HG03469 (cell line): Measurements from ENCODE around the gene ATP5F1A.

Experiments used
- ATAC-seq: cut with Tn5 transposase; IDR thresholded peaks from one replicate; pipeline ENCODE4 v1.9.1; 2021; ENCODE audit warnings: mild to moderate bottlenecking, moderate library complexity, moderate number of reproducible peaks; ENCODE audit not compliant: unreplicated experiment

Gene ATP5F1A

DNA sequence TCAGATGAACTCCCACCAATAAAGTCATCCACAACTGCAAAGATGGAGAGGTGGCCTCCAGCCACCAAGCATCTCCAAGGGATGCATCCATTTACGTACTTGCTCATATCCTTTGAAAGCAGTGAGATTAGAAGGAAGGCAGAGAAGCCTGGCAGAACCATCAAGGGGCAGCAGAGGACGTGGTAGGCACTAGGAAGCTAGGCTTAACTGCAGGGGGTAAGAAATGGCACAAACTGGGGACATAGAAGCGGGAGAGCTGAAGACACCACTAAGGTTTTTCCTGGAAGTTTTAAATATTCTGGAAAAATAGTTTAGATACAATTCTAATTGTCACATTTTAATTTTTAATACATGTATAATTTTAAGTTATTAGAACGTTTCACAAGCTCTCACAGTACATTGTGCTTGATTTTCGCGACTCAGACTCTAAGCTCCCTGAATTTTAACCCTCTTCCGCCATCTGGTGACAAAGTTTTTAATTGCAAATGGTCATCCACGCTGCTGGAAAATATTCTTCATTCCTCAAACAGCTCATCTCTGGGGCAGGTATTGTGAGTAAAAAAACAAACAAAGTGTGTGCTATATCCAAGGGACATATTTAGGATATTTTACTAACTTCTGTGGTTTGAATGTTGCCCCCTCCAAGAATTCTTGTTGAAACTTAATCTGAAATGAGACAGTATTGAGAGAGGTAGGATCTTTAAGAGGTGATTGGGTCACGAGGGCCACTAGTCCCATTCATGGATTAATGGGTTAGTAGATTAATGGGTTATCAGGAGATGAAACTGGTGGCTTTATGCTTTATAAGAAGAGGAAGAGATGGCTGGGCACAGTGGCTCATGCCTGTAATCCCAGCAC is 24.4 kb downstream of the ATP5F1A start:
- ATAC-seq: no peak

DNA sequence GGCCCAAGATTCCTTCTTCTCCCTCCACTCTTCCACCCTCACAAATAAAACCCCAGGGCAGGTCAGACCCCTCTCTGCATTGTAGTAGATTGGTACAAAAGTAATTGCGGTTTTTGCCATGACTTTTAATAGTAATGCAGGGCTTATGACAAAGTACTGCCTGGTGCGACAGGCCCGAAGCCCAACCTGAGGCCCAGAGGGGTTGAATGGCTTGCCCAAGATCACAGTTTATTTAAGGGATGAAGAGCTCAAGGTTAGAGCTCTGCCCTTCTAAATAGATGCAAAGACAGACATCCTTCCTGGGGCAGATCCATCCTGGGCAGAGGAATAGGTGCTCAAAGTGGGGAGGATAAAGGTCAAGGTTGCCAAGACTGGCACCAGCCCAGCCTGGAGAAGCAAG is 25.1 kb downstream of the ATP5F1A start:
- ATAC-seq: no peak

DNA sequence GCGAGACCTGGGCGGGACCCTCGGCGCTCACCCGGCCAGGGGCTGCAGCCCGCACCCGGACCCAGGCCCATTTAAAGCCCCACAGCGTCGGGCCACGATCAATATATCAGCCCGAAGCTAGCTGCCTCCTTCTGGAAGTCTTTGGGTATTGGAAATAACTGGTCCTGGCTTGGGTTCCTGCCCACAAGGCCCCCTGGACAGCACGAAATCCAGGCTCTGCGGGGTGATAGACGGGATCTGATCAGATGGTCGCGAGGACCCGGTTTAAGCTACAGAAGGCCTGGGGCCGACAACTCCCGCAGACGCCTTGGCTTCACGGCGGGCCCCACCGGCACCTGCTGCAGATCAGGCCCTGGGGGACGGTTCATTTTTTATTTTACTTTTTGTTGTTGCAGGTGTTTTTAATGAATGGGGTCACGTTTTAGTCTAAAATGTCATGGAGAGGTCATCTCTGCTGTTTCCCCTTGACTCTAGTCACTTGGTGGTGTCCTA is 25.7 kb downstream of the ATP5F1A start:
- ATAC-seq: no peak

DNA sequence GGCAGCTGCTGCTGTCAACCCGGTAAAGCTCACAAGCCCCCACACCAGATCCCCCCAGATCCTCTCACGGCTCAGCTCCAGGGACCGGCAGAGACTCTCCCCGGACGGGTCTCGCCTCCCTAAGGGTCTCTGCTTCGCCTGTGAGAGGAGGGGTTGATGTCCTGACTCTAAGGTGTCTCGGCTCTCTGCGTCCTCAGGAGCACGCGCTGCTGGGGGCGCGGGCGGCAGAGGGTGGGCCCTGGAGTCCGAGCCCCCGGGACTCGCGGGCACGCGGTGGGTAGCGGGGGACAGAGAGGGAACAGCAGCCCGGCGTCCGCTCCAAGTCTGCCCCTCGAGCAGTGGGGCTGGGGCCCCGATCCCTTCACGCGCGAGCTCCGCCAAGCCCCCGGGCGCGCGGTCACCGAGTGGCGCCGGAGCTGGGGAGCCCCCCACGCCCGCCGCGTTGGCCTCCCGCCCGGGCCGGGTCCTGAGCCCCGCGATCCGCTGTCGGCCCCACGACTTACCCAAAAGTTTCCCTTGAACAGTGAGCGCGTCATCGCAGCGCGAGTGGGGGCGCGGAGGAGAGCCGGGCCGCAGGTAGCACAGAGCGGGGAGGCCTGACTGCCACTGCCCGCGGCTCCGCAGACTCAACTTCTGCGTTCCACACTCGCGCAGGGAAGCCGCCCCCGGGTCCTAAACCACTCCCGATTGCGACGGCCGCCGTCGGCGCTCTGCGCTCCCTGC is 26.3 kb downstream of the ATP5F1A start, which contains the start of gene PSTPIP2:
TSS of gene PSTPIP2 (minus strand) at position 608 of the 723 bp plus-strand sequence. CDS start at position 536, 72 bp downstream.
- ATAC-seq: no peak

DNA sequence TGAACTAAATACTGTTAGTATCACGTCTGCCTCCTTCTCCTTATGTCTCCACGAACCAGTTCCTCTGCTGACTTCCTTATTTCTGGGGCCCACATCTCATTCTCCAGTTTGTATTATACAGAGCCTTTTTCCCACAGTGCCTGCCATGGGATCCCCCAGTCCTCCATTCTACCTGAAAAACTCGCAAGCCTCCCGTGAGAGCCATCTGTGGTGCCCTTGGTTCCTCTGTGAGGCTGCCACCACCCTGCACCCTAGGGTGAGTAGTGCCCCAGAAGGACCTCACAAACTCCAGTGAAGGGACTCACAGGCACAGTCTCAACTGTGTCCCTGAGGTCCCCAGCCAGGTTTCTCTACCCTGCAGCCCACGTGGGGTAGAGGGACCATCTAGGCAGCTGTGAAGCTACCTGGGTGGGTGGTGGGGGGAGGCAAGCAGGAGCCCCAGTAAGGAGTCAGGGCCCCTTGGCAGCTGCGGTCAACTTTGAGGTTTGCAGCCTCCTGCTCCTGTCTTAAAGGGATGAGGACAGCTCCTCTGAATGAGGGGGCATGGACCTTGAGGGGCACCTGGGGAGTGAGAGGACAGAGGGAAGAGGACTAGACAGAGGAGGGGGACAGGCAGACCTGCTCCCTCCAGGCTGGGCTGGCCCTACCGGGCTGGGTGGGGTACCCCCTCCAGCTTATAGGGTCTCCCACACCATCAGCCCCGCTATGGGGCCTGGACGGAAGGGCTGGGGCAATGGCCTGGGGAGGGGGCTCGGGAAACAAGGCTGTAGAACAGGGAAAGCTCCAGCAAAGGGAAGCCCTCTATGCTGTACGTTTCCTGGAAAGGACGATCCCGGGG is 27.1 kb downstream of the ATP5F1A start:
- ATAC-seq: no peak

DNA sequence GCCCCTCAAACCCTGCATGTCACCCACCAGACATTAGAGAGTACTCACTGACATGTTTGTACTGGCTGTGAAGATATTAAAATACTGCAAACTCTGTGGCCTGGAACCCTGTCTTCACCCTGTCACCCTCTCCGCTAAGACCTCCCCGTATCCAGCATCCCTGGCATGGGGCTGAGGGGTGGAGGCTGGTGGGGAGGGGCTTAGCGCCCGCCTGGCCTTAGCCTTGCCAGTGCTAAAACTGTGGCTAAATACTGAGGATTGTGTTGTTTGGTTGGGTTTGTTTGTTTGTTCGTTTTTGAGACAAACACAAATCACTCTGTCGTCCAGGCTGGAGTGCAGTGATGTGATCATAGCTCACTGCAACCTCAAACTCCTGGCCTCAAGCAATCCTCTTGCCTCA is 27.9 kb downstream of the ATP5F1A start:
- ATAC-seq: no peak

DNA sequence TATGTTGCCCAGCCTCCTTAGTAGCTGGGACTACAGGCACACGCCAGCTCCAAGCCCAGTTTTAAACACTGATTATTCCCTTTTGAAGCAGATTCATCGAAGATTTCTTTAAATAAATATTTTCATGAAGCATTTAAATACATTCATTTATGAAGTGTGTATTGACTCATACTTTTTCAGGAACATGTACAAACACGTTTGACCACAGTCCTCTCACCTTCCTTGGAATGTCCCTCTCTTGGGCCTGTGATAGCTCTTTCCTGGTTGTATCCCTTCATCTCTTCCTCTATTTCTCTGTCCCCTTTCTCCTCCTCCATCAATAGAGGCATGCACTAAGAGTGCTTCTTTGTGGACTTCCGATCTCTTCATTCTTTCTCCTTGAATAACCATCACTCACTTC is 28.6 kb downstream of the ATP5F1A start:
- no peak for ATAC-seq

DNA sequence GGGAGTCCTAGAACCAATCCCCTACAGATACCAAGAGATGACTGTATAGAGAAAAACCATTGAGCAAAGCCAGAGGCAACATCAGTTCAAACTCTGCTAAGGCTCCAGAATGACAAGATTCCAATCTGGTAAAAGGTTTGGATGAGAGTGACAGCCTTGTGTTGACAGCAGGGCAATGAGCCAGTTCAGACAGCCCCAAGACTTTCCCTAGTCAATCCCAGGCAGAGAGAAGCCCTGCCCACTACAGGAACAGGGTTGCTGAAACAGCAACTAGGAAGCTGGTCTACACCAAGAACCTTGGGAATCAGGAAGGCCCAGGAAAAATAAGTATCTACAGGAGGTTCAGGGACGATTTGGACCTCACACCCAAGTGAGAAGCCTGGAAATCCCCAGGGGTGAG is 29.3 kb downstream of the ATP5F1A start:
- ATAC-seq: no peak

DNA sequence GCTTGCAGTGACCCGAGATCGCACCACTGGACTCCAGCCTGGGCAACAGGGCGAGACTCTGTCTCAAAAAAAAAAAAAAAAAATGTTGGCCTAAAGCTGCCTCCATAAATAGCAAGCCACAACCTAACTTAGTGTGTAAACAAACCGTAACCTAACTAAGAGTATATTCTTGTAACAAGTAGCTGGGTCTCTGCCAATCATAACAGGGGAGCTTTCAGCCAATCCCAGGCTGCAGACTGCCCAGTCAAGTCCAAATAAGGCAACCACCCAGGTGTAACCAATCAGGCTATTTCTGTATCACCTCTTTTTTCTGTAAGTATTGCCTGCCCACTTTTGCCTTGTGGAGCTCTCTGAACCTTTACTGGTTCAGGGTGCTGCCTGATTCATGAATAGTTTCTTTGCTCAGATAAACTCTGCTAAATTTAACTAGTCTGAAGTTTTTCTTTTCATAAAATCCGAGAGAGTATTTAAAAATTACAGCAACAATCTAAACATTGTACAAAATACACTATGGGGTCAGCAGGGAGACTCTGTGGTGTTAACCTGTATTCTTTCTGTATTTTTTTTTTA is 30.6 kb downstream of the ATP5F1A start:
- ATAC-seq: no peak

DNA sequence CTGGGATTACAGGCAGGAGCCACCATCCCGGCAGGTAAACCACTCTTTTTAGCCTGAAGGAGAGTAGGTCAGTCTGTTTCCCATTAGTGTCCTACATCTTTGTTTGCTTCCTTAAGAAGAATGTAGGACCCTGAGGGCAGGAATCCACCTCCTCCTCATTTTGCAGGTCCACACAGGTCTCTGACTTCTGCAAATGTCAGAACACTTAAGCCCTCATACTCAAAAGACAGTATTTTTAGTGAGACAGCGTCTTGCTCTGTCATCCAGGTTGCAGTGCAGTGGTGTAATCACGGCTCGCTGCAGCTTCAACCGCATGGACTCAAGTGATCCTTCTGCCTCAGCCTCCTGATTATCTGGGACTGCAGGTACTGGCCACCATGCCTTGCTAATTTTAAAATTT is 35.3 kb downstream of the ATP5F1A start:
- no peak for ATAC-seq

DNA sequence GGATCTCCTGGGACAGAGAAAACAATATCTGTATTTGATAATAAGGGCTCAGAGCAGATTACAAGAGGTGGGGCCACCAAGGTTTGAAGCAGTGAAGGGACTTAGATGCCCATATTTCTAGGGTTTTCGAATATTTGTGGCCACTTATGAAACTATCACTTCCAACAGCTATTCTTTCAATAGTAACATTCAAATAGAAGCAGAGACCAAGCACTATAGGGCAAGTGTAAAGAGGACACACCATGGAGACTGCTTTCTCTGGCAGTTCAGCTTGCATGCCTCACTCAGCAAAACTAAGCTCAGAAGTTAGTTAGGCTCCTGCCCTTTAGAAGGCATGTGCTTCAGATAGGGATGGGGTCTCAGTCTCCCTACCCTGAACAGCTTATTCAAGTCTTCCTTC is 36.3 kb downstream of the ATP5F1A start:
- no peak for ATAC-seq

DNA sequence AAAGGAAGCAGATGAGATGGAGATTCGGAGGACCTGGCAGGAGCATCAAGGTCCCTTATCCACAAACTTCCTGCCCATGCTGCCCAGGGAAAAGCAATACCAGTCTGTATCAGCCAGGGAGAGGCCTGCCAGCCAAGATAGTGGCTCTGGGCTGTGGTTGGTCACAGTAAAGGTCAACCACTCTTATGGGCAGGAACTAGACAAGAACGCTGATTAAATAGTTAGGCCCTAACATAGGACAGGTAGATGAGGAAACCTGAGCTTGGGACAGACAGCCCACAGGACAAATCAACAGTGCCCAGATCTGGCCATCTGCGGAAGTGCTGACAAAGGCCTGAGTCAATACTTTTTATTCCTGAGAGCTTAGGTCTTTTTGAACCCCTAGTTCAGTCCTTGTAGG is 36.7 kb downstream of the ATP5F1A start:
- ATAC-seq: no peak

DNA sequence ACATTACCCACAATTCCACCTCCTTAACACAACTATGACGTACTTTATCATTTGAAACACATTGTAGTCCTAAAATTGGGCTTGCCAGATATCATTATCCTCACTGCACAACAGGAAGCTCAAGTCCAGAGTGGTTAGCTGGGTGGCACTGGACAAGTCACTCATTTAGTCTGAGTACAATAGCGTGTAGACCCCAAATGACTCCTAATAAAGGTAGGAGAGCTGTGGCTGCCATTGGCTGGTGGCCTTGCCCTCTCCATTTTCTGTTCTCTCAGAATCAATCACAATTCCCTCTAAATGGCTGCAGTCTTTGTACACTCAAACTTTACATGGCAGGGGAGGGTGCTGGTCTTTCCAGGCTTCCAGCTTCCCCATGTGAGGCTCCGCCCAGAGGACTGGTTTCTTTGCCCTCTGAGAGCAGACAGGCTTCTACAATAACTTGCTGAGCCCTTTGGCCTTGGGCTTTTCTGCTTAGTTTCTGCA is 37.7 kb downstream of the ATP5F1A start:
- no peak for ATAC-seq

DNA sequence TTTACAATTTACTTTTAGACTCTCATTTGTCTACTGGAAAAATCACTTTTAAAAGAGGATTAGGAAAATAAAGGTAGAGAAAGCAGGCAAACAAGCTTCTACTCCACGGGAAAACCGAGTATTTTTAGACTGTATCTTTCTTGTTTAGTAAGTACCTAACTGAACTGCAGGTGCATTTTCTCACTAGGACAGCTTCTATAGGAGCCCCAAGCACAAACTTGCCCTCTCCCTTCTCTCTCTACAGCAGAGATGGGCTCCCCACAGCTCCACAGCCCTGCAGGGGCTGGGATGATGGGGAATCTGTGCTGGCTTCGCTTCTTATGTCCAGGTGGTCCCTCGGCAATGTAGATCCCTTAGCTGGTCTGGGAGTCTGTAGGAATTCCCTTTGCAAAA is 42.3 kb downstream of the ATP5F1A start:
- no peak for ATAC-seq

DNA sequence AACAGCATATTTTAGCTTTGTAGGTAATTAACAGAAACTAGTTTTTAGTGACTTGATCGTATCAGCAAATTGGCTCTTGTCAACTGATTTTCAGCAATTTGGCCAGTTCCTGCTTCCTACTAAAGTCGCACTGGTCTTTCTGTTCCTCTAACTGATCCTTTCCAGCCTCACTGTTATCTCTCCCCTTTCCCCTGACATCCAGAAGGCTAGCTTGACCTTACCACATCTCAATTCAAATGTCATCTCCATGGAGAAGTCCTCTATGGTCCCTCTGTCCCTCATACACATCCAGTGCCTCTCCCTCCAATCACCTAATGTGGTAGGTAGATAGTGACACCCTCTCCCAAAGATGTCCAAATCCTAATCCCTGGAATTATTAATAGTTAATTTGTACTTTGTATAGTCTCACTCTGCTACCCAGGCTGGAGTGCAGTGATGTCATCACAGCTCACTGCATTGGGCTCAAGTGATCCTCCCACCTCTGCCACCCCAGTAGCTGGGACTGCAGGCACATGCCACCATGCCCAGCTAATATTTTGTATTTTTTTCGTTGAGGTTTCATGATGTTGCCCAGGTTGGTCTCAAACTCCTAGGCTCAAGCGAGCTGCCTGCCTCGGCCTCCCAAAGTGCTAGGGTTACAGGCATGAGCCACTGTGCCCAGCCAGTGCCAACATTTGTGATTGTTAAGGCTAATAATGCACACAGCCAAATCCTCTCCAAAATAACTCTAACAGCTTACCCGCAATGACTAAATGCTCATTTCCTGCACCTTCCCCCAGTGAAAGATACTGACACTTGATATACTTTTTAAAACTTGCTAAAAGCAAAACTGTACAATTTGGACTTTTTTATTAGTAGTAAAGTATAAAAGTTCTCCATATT is 42.9 kb downstream of the ATP5F1A start:
- no peak for ATAC-seq

DNA sequence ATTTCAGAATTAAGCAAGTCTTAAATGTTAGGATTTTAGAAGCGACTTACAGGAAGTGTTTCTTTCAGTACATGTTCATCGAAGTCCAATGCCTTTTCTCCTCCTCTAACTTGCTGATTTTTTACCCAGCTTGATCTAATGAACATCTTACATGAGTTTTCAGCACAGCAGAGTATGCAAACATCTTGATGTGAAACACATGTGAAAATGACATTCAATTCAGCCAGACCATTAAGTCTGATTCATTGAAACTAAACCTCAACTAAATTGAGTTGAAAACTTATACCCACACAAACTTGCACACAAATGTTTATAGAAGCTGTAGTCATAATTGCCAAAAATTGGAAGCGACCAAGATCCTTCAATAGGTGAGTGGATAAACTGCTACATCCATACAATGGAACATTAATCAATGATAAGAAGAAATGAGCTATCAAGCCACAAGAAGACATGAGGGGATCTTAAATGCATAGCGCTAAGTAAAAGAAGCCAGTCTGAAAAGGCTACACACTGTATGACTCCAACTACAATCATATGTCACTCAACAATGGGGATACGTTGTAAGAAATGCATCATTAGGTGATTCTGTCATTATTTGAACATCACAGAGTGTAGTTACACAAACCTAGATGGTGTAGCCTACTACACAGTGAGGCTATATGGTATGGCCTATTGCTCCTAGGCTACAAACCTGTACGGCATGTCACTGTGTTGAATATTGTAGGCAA is 44.6 kb downstream of the ATP5F1A start:
- no peak for ATAC-seq

DNA sequence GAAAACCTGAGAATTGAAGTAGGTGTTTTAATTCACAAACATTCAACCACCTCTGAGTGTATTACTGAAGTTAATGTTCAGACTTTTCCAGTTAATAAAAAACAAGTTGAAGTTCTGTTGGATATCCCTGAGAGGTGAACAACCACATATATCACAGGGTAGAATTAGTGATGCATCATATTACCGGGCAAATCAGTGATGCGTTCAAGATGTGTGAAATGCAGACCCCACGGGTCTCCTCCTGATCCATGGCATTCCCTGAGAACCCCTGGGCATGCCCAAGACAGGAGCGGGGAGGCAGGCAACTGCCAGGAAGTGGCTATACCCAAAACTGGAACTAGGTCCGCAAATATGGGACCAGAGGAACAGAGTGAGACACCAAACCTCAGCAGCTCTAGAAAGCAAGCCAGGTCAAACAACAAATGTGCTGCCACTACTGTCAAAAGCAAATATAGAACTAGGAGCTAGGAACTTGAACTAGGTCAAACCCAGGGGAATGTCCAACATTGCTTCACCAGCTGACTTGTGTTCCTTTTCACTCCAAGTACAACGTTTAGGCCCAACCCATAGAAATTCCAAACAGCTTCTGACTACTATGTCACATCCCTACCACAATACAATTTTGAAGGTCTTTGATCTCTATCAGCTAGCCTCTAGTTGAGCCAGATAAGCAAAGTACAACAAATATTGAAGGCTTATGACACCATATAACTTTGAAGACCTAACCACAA is 46.2 kb downstream of the ATP5F1A start:
- no peak for ATAC-seq

DNA sequence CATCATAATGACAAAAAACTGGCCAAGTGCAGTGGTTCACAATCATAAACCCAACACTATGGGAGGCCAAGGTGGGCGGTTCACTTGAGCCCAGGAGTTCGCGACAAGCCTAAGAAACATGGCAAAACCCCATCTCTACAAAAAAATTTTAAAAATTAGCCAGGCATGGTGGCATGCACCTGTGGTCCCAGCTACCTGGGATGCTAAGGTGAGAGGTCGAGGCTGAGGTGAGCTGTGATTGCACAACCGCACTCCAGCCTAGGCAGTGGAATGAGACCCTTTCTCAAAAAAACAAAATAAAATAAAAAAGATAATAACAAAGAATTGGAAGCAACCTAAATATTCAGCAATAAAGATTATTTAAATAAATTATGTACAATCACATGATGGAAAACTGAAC is 47.8 kb downstream of the ATP5F1A start:
- ATAC-seq: no peak
